CD4-positive, CD25-positive, alpha-beta regulatory T cell (primary cell): Measurements from ENCODE around the gene HIVEP3. TPM values are rescaled to one million over a fixed set of nuclear protein-coding genes. Genes with fewer than 3 reads are reported as not detected.

Experiments
- ATAC-seq, 2 donors: fragments of 150-1000 bp; cut with Tn5 transposase; one replicate each; pipeline ENCODE4 v1.10.0; 2021; ENCODE audit warnings: low read depth in 2 of 2, moderate number of reproducible peaks in 2 of 2, moderate library complexity in 1 of 2
- DNase-seq, 3 donors: peaks; one replicate each; pipeline versions ENCODE4 v3.0.0 to v3.0.0-alpha.2; 2012 to 2022; ENCODE audit warnings: mixed read lengths in 1 of 3
- H3K27ac ChIP-seq: one replicate; pipeline ENCODE4 v1.7.0; 2013; ENCODE audit warnings: mild to moderate bottlenecking, low read length; ENCODE audit not compliant: insufficient read depth, poor library complexity, severe bottlenecking
- H3K27me3 ChIP-seq: one replicate; pipeline ENCODE4 v1.7.0; 2013; ENCODE audit warnings: low read length; ENCODE audit not compliant: control insufficient read depth, insufficient read depth
- H3K36me3 ChIP-seq: one replicate; pipeline ENCODE4 v1.7.0; 2013; ENCODE audit warnings: mild to moderate bottlenecking, low read length, moderate library complexity; ENCODE audit not compliant: control insufficient read depth, insufficient read depth
- H3K4me1 ChIP-seq: 2 replicates; pipeline ENCODE4 v1.7.0; 2013; ENCODE audit warnings: mild to moderate bottlenecking, low read length; ENCODE audit not compliant: insufficient read depth, control insufficient read depth, poor library complexity, severe bottlenecking
- H3K4me3 ChIP-seq: one replicate; pipeline ENCODE4 v1.7.0; 2013; ENCODE audit warnings: low read depth, mild to moderate bottlenecking, low read length, moderate library complexity
- H3K9me3 ChIP-seq, 2 experiments: 1 replicate in 1 of 2; 2 replicates in 1 of 2; pipeline ENCODE4 v1.7.0; 2013; ENCODE audit warnings: low read length in 2 of 2, mild to moderate bottlenecking in 1 of 2, moderate library complexity in 1 of 2; ENCODE audit not compliant: control insufficient read depth in 2 of 2
- H3K27ac Mint-ChIP-seq, 3 donors: one replicate each; pipeline ENCODE4 v1.8.0; 2020 to 2022; ENCODE audit warnings: mild to moderate bottlenecking in 3 of 3, mixed read lengths in 3 of 3, moderate library complexity in 2 of 3
- H3K27me3 Mint-ChIP-seq: one replicate; pipeline ENCODE4 v1.8.0; 2022; ENCODE audit warnings: mild to moderate bottlenecking, mixed read lengths
- H3K36me3 Mint-ChIP-seq: one replicate; pipeline ENCODE4 v1.8.0; 2020; ENCODE audit warnings: mixed read lengths
- H3K4me1 Mint-ChIP-seq, 4 donors: one replicate each; pipeline ENCODE4 v1.8.0; 2020 to 2022; ENCODE audit warnings: mixed read lengths in 4 of 4, mild to moderate bottlenecking in 1 of 4
- H3K4me3 Mint-ChIP-seq, 4 donors: one replicate each; pipeline ENCODE4 v1.8.0; 2020 to 2022; ENCODE audit warnings: mild to moderate bottlenecking in 4 of 4, mixed read lengths in 4 of 4, moderate library complexity in 3 of 4
- H3K9me3 Mint-ChIP-seq, 7 donors: one replicate each; pipeline ENCODE4 v1.8.0; 2020 to 2022; ENCODE audit warnings: mixed read lengths in 7 of 7, mild to moderate bottlenecking in 3 of 7, moderate library complexity in 2 of 7
- polyA plus RNA-seq, 4 donors: library from polyadenylated mRNA; unstranded; fragments of 300-500 nt; fragmentation: Illumina TruSeq; gene quantifications; one replicate each; pipeline ENCODE4 v1.2.3, GENCODE V29; 2021
- total RNA-seq: library from RNA; stranded (reverse); gene quantifications from one replicate; pipeline ENCODE4 v1.2.3, GENCODE V29; 2022

The HIVEP3 gene
- total and polyA plus RNA-seq, 5 donors from 2014 or later: 3.9 to 17.2 (median 7.5) TPM

- no peaks in the 10 kb centered on the region for H3K9me3 Mint-ChIP-seq
- no peaks in the 10 kb centered on the region for H3K27me3 ChIP-seq
- no peak overlapping the region for H3K27ac ChIP-seq
- H3K27ac Mint-ChIP-seq: peak overlapping the region in 1 of 3 donors; percentile 26
- H3K9me3 ChIP-seq: no peaks in the 10 kb centered on the region
- no peaks in the 10 kb centered on the region for H3K36me3 Mint-ChIP-seq
- H3K36me3 ChIP-seq: no peaks in the 10 kb centered on the region
- H3K4me3 ChIP-seq: no peak overlapping the region
- peak overlapping the region in 1 of 4 donors; percentile 59 for H3K4me3 Mint-ChIP-seq
- peaks cover 6% of the 10 kb centered on the region for H3K4me1 ChIP-seq
- peaks cover 0 to 12% (median 0%) of the 10 kb centered on the region in 4 donors for H3K4me1 Mint-ChIP-seq
- DNase-seq: peak in 1 of 3 donors; percentile 56
- H3K27me3 Mint-ChIP-seq: peaks cover 11% of the 10 kb centered on the region
- peak in 1 of 2 donors; percentile 22 for ATAC-seq
Observed at GRCh38 chr1:41496080-41497055, 422.4 kb downstream of the HIVEP3 start.

GRCh38 chr1:41495210-41495948 is 423.3 kb downstream of the HIVEP3 start:
- peak overlapping the region in 2 of 4 donors; percentile 59 to 74 for H3K4me3 Mint-ChIP-seq
- no peaks in the 10 kb centered on the region for H3K9me3 ChIP-seq
- H3K27me3 Mint-ChIP-seq: peaks cover 11% of the 10 kb centered on the region
- peaks cover 6% of the 10 kb centered on the region for H3K4me1 ChIP-seq
- no peak overlapping the region for H3K4me3 ChIP-seq
- no peaks in the 10 kb centered on the region for H3K36me3 ChIP-seq
- H3K9me3 Mint-ChIP-seq: no peaks in the 10 kb centered on the region
- H3K27me3 ChIP-seq: no peaks in the 10 kb centered on the region
- H3K27ac Mint-ChIP-seq: no peak overlapping the region
- no peak for ATAC-seq
- peaks cover 0 to 12% (median 0%) of the 10 kb centered on the region in 4 donors for H3K4me1 Mint-ChIP-seq
- no peak overlapping the region for H3K27ac ChIP-seq
- peak in 1 of 3 donors; percentile 27 for DNase-seq
- no peaks in the 10 kb centered on the region for H3K36me3 Mint-ChIP-seq

- peaks cover 15% of the 10 kb centered on the region for H3K27me3 Mint-ChIP-seq
- H3K36me3 Mint-ChIP-seq: no peaks in the 10 kb centered on the region
- Histone ChIP-seq H3K9me3 (no peaks in the 10 kb centered on the region), H3K27ac (no peak overlapping the region), H3K27me3 (no peaks in the 10 kb centered on the region), H3K4me1 (peaks cover 6% of the 10 kb centered on the region), H3K4me3 (no peak overlapping the region), H3K36me3 (no peaks in the 10 kb centered on the region)
- H3K9me3 Mint-ChIP-seq: no peaks in the 10 kb centered on the region
- H3K4me3 Mint-ChIP-seq: no peak overlapping the region
- DNase-seq (no peak), ATAC-seq (no peak)
- H3K4me1 Mint-ChIP-seq: peaks cover 0 to 12% (median 0%) of the 10 kb centered on the region in 4 donors
- no peak overlapping the region for H3K27ac Mint-ChIP-seq
Observed at GRCh38 chr1:41494351-41495209, 424.1 kb downstream of the HIVEP3 start.

GRCh38 chr1:41493626-41494350 is 424.9 kb downstream of the HIVEP3 start:
- no peaks in the 10 kb centered on the region for H3K9me3 Mint-ChIP-seq
- H3K27ac ChIP-seq: no peak overlapping the region
- no peaks in the 10 kb centered on the region for H3K27me3 ChIP-seq
- no peak overlapping the region for H3K4me3 ChIP-seq
- ATAC-seq (no peak), DNase-seq (no peak)
- H3K4me1 ChIP-seq: peaks cover 6% of the 10 kb centered on the region
- no peak overlapping the region for H3K27ac Mint-ChIP-seq
- peaks cover 0 to 12% (median 0%) of the 10 kb centered on the region in 4 donors for H3K4me1 Mint-ChIP-seq
- peaks cover 15% of the 10 kb centered on the region for H3K27me3 Mint-ChIP-seq
- no peak overlapping the region for H3K4me3 Mint-ChIP-seq
- H3K36me3 ChIP-seq: no peaks in the 10 kb centered on the region
- no peaks in the 10 kb centered on the region for H3K9me3 ChIP-seq
- H3K36me3 Mint-ChIP-seq: no peaks in the 10 kb centered on the region

- H3K27me3 ChIP-seq: no peaks in the 10 kb centered on the region
- Mint-ChIP-seq H3K4me1 (peaks cover 0 to 10% (median 0%) of the 10 kb centered on the region in 4 donors), H3K27ac (no peak overlapping the region), H3K36me3 (no peaks in the 10 kb centered on the region), H3K9me3 (no peaks in the 10 kb centered on the region), H3K4me3 (no peak overlapping the region), H3K27me3 (peaks cover 15% of the 10 kb centered on the region)
- ATAC-seq (no peak), DNase-seq (no peak)
- H3K9me3 ChIP-seq: no peaks in the 10 kb centered on the region
- no peak overlapping the region for H3K27ac ChIP-seq
- no peak overlapping the region for H3K4me3 ChIP-seq
- H3K36me3 ChIP-seq: no peaks in the 10 kb centered on the region
- H3K4me1 ChIP-seq: peaks cover 6% of the 10 kb centered on the region
Observed at GRCh38 chr1:41493117-41493536, 425.6 kb downstream of the HIVEP3 start.

GRCh38 chr1:41492341-41492848 is 426.3 kb downstream of the HIVEP3 start:
- no peaks in the 10 kb centered on the region for H3K27me3 ChIP-seq
- H3K27ac ChIP-seq: no peak overlapping the region
- Mint-ChIP-seq H3K9me3 (no peaks in the 10 kb centered on the region), H3K27me3 (peaks cover 19% of the 10 kb centered on the region), H3K36me3 (no peaks in the 10 kb centered on the region), H3K4me3 (no peak overlapping the region), H3K4me1 (peaks cover 0 to 10% (median 0%) of the 10 kb centered on the region in 4 donors), H3K27ac (no peak overlapping the region)
- peaks cover 6% of the 10 kb centered on the region for H3K4me1 ChIP-seq
- ATAC-seq: no peak
- H3K9me3 ChIP-seq: no peaks in the 10 kb centered on the region
- H3K4me3 ChIP-seq: no peak overlapping the region
- DNase-seq: peak in 1 of 3 donors; percentile 55
- no peaks in the 10 kb centered on the region for H3K36me3 ChIP-seq
